ENCODE measurements around the gene ARHGEF33.

ARHGEF33 gene

GRCh38 chr2:38889575-38889974 lies at the start of gene ARHGEF33:
ARHGEF33 (plus strand) TSS chr2:38889875; CDS start chr2:38919448, 29,573 bp downstream.
- DNase-seq (ENCODE audit: low read depth): no peak
- no peak within 1 kb of the TSS for H3K4me3 ChIP-seq (ENCODE audit: low read depth, low read length)
- TF ChIP-seq MYC (IDR thresholded peaks at IDR 0.05; ENCODE audit: low read depth, low read length) (no peak), POLR2A (IDR thresholded peaks at IDR 0.05; ENCODE audit: extremely low read depth, insufficient read length) (no peak)
- TF ChIP-seq, protein P1, sequence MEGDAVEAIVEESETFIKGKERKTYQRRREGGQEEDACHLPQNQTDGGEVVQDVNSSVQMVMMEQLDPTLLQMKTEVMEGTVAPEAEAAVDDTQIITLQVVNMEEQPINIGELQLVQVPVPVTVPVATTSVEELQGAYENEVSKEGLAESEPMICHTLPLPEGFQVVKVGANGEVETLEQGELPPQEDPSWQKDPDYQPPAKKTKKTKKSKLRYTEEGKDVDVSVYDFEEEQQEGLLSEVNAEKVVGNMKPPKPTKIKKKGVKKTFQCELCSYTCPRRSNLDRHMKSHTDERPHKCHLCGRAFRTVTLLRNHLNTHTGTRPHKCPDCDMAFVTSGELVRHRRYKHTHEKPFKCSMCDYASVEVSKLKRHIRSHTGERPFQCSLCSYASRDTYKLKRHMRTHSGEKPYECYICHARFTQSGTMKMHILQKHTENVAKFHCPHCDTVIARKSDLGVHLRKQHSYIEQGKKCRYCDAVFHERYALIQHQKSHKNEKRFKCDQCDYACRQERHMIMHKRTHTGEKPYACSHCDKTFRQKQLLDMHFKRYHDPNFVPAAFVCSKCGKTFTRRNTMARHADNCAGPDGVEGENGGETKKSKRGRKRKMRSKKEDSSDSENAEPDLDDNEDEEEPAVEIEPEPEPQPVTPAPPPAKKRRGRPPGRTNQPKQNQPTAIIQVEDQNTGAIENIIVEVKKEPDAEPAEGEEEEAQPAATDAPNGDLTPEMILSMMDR (IDR thresholded peaks at IDR 0.05; ENCODE audit: low read depth, low read length): no peak

- TF ChIP-seq MYC (IDR thresholded peaks at IDR 0.05; ENCODE audit: low read depth, low read length): no peak
- TF ChIP-seq, protein P1 (IDR thresholded peaks at IDR 0.05; ENCODE audit: low read depth, low read length): no peak
- no peak for TF ChIP-seq MAX (IDR thresholded peaks at IDR 0.05; ENCODE audit: low read depth, low read length)
- H3K4me3 ChIP-seq (ENCODE audit: low read depth, low read length): no peak overlapping the region
- DNase-seq (ENCODE audit: low read depth): no peak
These were observed 39.6 kb upstream of the ARHGEF33 start for GRCh38 chr2:38850045-38850444.

DNA sequence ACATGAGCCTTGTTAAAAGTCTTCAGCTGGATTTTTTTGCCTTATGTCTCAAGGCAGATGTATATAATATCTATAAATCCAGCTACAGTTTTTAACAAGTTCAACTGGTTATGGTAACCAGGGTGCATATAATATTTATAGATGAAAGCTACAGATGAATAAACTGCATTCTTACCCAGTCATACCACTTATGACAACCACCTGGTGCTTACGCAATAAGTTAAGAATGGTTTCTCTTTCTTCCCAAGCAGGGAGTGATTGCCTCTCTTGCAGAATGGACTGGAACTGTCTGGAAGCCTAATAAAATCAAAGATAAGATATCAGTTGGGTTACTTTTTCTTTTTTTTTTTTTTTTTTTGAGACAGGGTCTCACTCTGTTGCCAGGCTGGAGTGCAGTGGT lies 33.5 kb upstream of the ARHGEF33 start:
- peak; percentile 36 for DNase-seq (ENCODE audit: low read depth)
- no peak overlapping the region for H3K4me3 ChIP-seq (ENCODE audit: low read depth, low read length)
- TF ChIP-seq MYC (IDR thresholded peaks at IDR 0.05; ENCODE audit: low read depth, low read length) (no peak), MAX (IDR thresholded peaks at IDR 0.05; ENCODE audit: low read depth, low read length) (no peak), POLR2A (IDR thresholded peaks at IDR 0.05; ENCODE audit: extremely low read depth, insufficient read length) (no peak)
- TF ChIP-seq, protein P1 (IDR thresholded peaks at IDR 0.05; ENCODE audit: low read depth, low read length): no peak

- TF ChIP-seq MAX (IDR thresholded peaks at IDR 0.05; ENCODE audit: low read depth, low read length): no peak
- TF ChIP-seq MYC (IDR thresholded peaks at IDR 0.05; ENCODE audit: low read depth, low read length): no peak
- TF ChIP-seq, protein P1 (IDR thresholded peaks at IDR 0.05; ENCODE audit: low read depth, low read length): no peak
- TF ChIP-seq POLR2A (IDR thresholded peaks at IDR 0.05; ENCODE audit: extremely low read depth, insufficient read length): no peak
These were observed 27.2 kb upstream of the ARHGEF33 start for GRCh38 chr2:38862476-38862875.

DNA sequence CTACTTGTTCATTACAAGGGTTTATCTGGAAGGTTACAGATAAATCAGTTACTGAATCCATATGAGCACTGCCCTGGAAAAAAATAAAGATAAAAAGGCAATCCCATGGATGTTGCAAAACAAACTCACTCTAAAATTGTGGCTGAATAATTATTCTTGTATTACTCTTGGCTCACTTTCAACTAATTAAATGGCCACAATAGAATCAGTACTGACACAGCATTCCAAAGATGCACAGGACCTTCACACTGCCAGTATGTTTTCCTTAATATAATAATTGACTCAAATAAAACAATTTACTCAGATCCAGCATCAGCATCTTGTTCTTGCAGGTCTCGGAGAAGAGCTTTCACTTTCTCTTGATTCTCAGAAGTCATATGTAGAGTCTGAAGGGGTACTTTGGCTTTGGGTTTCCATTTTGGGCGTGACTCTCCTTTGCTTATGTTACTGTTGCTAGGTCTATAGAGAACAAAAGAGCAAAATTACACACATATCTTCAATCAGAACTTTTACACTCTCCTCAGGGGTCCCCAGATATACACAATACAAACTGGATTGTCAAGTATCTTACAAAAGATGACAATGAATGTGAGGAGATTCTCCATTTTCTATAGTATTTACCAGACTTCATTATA lies 26.5 kb upstream of the ARHGEF33 start:
- H3K4me3 ChIP-seq (ENCODE audit: low read depth, low read length): no peak overlapping the region
- TF ChIP-seq MYC (IDR thresholded peaks at IDR 0.05; ENCODE audit: low read depth, low read length) (no peak), POLR2A (IDR thresholded peaks at IDR 0.05; ENCODE audit: extremely low read depth, insufficient read length) (no peak), MAX (IDR thresholded peaks at IDR 0.05; ENCODE audit: low read depth, low read length) (no peak)
- TF ChIP-seq, protein P1 (IDR thresholded peaks at IDR 0.05; ENCODE audit: low read depth, low read length): no peak
- DNase-seq (ENCODE audit: low read depth): no peak

More at GRCh38 chr2:38862476-38862875, 27.2 kb upstream of the ARHGEF33 start:
- H3K4me3 ChIP-seq (ENCODE audit: low read depth, low read length): no peak overlapping the region
- no peak for DNase-seq (ENCODE audit: low read depth)
